ENCODE data around the gene USP44. TPM values are rescaled to one million over a fixed set of nuclear protein-coding genes. Genes with fewer than 3 reads are reported as not detected.

USP44 gene
- total RNA-seq, 1 experiment from 2014 or later: 0.17 TPM

GRCh38 chr12:95593266-95593871 lies 42.1 kb upstream of the USP44 start:
- no peak for ATAC-seq
- CTCF ChIA-PET: interaction anchor here (1.1 to 1.6 kb wide), 2 partner anchors 10 to 59 kb away, joined by 3 to 4 read pairs; no protein-coding TSS in a partner anchor

GRCh38 chr12:95591731-95592130 lies 40.5 kb upstream of the USP44 start:
- CTCF ChIA-PET: no interaction called here

More at GRCh38 chr12:95593266-95593871, 42.1 kb upstream of the USP44 start:
- Histone ChIP-seq H3K4me2 (ENCODE audit: low read length) (no peak overlapping the region), H3K4me1 (ENCODE audit: control insufficient read depth in 1 of 2, insufficient read depth in 2 of 2, low read length in 2 of 2) (no peaks in the 10 kb centered on the region), H3K27ac (ENCODE audit: low read depth, low read length) (no peak overlapping the region), H2AFZ (ENCODE audit: low read depth, low read length, poor library complexity, severe bottlenecking) (no peak overlapping the region), H3K79me2 (ENCODE audit: insufficient read depth, low read length) (no peaks in the 10 kb centered on the region), H3K27me3 (ENCODE audit: insufficient read depth, low read length) (no peaks in the 10 kb centered on the region), H3K4me3 (replicated peaks in 1 of 2; ENCODE audit: low read depth in 1 of 2, low read length in 2 of 2) (no peak overlapping the region), H4K20me1 (ENCODE audit: insufficient read depth) (no peaks in the 10 kb centered on the region), H3K36me3 (ENCODE audit: control insufficient read depth in 1 of 2, insufficient read depth in 2 of 2, low read length in 2 of 2) (no peaks in the 10 kb centered on the region), H3K9ac (ENCODE audit: low read length) (no peak overlapping the region), H3K9me2 (ENCODE audit: insufficient read depth) (no peaks in the 10 kb centered on the region), H3K9me3 (ENCODE audit: control insufficient read depth in 1 of 2, insufficient read depth in 1 of 2, low read depth in 1 of 2, low read length in 2 of 2) (no peaks in the 10 kb centered on the region)
- no peak for DNase-seq (ENCODE audit: low read depth, low spot score)
- TF ChIP-seq CEBPB (IDR thresholded peaks at IDR 0.05; ENCODE audit: low read depth) (no peak), ZFX (IDR thresholded peaks at IDR 0.05) (no peak), JUND (IDR thresholded peaks at IDR 0.05) (no peak), ATF3 (IDR thresholded peaks at IDR 0.05) (no peak), EZH2 (IDR thresholded peaks at IDR 0.05) (no peak), ELF1 (IDR thresholded peaks at IDR 0.05; ENCODE audit: borderline replicate concordance, low read depth) (no peak), ZNF274 (IDR thresholded peaks at IDR 0.05; ENCODE audit: low read depth, low read length) (no peak), POLR2AphosphoS5 (IDR thresholded peaks at IDR 0.05; ENCODE audit: low read depth, low read length) (no peak)
- ChIA-PET RAD21 (ENCODE audit: low non-redundant PET in 1 of 2, low total read pairs in 2 of 2, uncharacterized antibody in 2 of 2, unreplicated experiment in 2 of 2) (no interaction called here), POLR2A (no interaction called here)
- BruUV-seq (replicated peaks): no TSS peak
- intact Hi-C loops (cut with micrococcal nuclease): no loop called here

More at GRCh38 chr12:95591731-95592130, 40.5 kb upstream of the USP44 start:
- Histone ChIP-seq H3K27me3 (ENCODE audit: insufficient read depth, low read length) (no peaks in the 10 kb centered on the region), H3K79me2 (ENCODE audit: insufficient read depth, low read length) (no peaks in the 10 kb centered on the region), H3K36me3 (ENCODE audit: control insufficient read depth in 1 of 2, insufficient read depth in 2 of 2, low read length in 2 of 2) (no peaks in the 10 kb centered on the region), H2AFZ (ENCODE audit: low read depth, low read length, poor library complexity, severe bottlenecking) (no peak overlapping the region), H3K9ac (ENCODE audit: low read length) (no peak overlapping the region), H4K20me1 (ENCODE audit: insufficient read depth) (no peaks in the 10 kb centered on the region), H3K9me3 (ENCODE audit: control insufficient read depth in 1 of 2, insufficient read depth in 1 of 2, low read depth in 1 of 2, low read length in 2 of 2) (no peaks in the 10 kb centered on the region), H3K4me2 (ENCODE audit: low read length) (no peak overlapping the region), H3K27ac (ENCODE audit: low read depth, low read length) (no peak overlapping the region), H3K4me3 (replicated peaks in 1 of 2; ENCODE audit: low read depth in 1 of 2, low read length in 2 of 2) (no peak overlapping the region), H3K9me2 (ENCODE audit: insufficient read depth) (no peaks in the 10 kb centered on the region), H3K4me1 (ENCODE audit: control insufficient read depth in 1 of 2, insufficient read depth in 2 of 2, low read length in 2 of 2) (no peaks in the 10 kb centered on the region)
- POLR2A ChIA-PET: no interaction called here
- TF ChIP-seq JUND (IDR thresholded peaks at IDR 0.05) (no peak), POLR2A (IDR thresholded peaks at IDR 0.05; ENCODE audit: borderline replicate concordance, extremely low read depth, insufficient read depth, insufficient read length) (no peak), ZBTB33 (IDR thresholded peaks at IDR 0.05; ENCODE audit: extremely low read depth, insufficient replicate concordance, low read length) (no peak), YY1 (IDR thresholded peaks at IDR 0.05; ENCODE audit: extremely low read depth, insufficient replicate concordance, low read depth, low read length) (no peak), EGR1 (IDR thresholded peaks at IDR 0.05; ENCODE audit: low read depth) (no peak), ZNF274 (IDR thresholded peaks at IDR 0.05; ENCODE audit: low read depth, low read length) (no peak), SRF (IDR thresholded peaks at IDR 0.05; ENCODE audit: low read depth) (no peak)
- BruUV-seq (replicated peaks): no TSS peak
- no peak for ATAC-seq
- intact Hi-C loops (cut with micrococcal nuclease): no loop called here
- no peak for DNase-seq (ENCODE audit: low read depth, low spot score)
- RAD21 ChIA-PET (ENCODE audit: low non-redundant PET in 1 of 2, low total read pairs in 2 of 2, uncharacterized antibody in 2 of 2, unreplicated experiment in 2 of 2): no interaction called here
